ENCODE data around the gene PDLIM5.

- no peak for TF ChIP-seq TAF1 (IDR thresholded peaks at IDR 0.05; ENCODE audit: low read depth, low read length)
- TF ChIP-seq SPI1 (IDR thresholded peaks at IDR 0.05; ENCODE audit: low read depth, low read length), result no peak
- TF ChIP-seq POLR2A (IDR thresholded peaks at IDR 0.05; ENCODE audit: low read depth, low read length), result no peak
- TF ChIP-seq POLR2AphosphoS5 (IDR thresholded peaks at IDR 0.05; ENCODE audit: low read depth, low read length), result no peak
- no peak for TF ChIP-seq PAX5 (IDR thresholded peaks at IDR 0.05; ENCODE audit: insufficient read depth, low read length, severe bottlenecking)
- no peak for TF ChIP-seq POU2F2 (IDR thresholded peaks at IDR 0.05; ENCODE audit: low read depth, low read length)
Observed at GRCh38 chr4:94406668-94407437, 44.9 kb upstream of the PDLIM5 start.

Data from GM12891 (cell line).